ENCODE results near the gene GLOD4. TPM values are rescaled to one million over a fixed set of nuclear protein-coding genes. Genes with fewer than 3 reads are reported as not detected.

GLOD4 gene
- total and polyA plus RNA-seq, 10 of the 15 experiments (the other 5 are each of a cell fraction or from before 2014, with no cell fraction given) = 40.8 to 107 (median 81.2) TPM

GRCh38 chr17:799261-799660 lies 17.2 kb upstream of the GLOD4 start:
- intact Hi-C loops (cut with micrococcal nuclease; ENCODE audit: unreplicated experiment) (no loop called here), in situ Hi-C loops (cut with MboI) (loop anchor here (5.0 kb wide), 1 partner anchor 188 kb away; no protein-coding TSS in a partner anchor)
- no TSS peak for BruUV-seq (replicated peaks)
- no peak overlapping the region for H3K9ac ChIP-seq (ENCODE audit: control insufficient read depth, insufficient read depth, low read length)
- no peaks in the 10 kb centered on the region for H3K9me3 ChIP-seq (replicated peaks; ENCODE audit: control insufficient read depth, insufficient read depth, low read length)
- H3K79me2 ChIP-seq (ENCODE audit: control insufficient read depth, insufficient read depth, low read length) = no peaks in the 10 kb centered on the region
- no peaks in the 10 kb centered on the region for H4K20me1 ChIP-seq (ENCODE audit: control insufficient read depth, insufficient read depth)
- no peak for TF ChIP-seq KAT2A (conservative IDR thresholded peaks at IDR 0.05; ENCODE audit: control insufficient read depth, low read depth, low read length)
- TF ChIP-seq TCF12 (IDR thresholded peaks at IDR 0.05; ENCODE audit: low read depth, low read length) = no peak
- no peak for TF ChIP-seq RBBP5 (conservative IDR thresholded peaks at IDR 0.05)
- TF ChIP-seq KDM1A (IDR thresholded peaks at IDR 0.05; ENCODE audit: borderline replicate concordance) = no peak
- TF ChIP-seq HDAC6 (IDR thresholded peaks at IDR 0.05; ENCODE audit: unreplicated experiment) = no peak
- TF ChIP-seq NKRF (conservative IDR thresholded peaks at IDR 0.05) = no peak
- TF ChIP-seq ZNF622 (IDR thresholded peaks at IDR 0.05) = no peak
- no peak for TF ChIP-seq HCFC1 (IDR thresholded peaks at IDR 0.05; ENCODE audit: low read length)
- TF ChIP-seq MEF2B (IDR thresholded peaks at IDR 0.05; ENCODE audit: partially characterized antibody, poor library complexity, severe bottlenecking) = no peak
- TF ChIP-seq ZBTB33 (IDR thresholded peaks at IDR 0.05) = no peak
- POLR2A ChIA-PET = no interaction called here
- no peak overlapping the region for H3K4me3 ChIP-seq
- H3K36me3 ChIP-seq (ENCODE audit: control insufficient read depth in 2 of 2, insufficient read depth in 2 of 2, low read length in 1 of 2) = no peaks in the 10 kb centered on the region
- CTCF ChIA-PET = interaction anchor here (6.1 kb wide), 1 partner anchor 181 kb away, joined by 61 read pairs; the partner anchor contains the start of gene NXN
- no peak for DNase-seq (ENCODE audit: low read depth, low spot score)
- H2AFZ ChIP-seq (ENCODE audit: control insufficient read depth, low read depth, low read length) = no peak overlapping the region
- no peaks in the 10 kb centered on the region for H3K27me3 ChIP-seq (replicated peaks in 1 of 2; ENCODE audit: control insufficient read depth in 2 of 2, insufficient read depth in 2 of 2, low read length in 1 of 2)
- FAIRE-seq = no peak
- RAD21 ChIA-PET (ENCODE audit: unreplicated experiment) = no interaction called here
- ATAC-seq = no peak
- H3K4me2 ChIP-seq (ENCODE audit: control insufficient read depth, insufficient read depth) = no peak overlapping the region
- WGBS (ENCODE audit: insufficient coverage, insufficient replicate concordance, low lambda C conversion rate, missing lambda C conversion rate) = 66% methylated on average over 11 of the region's 11 CpGs
- no peaks in the 10 kb centered on the region for H3K4me1 ChIP-seq (ENCODE audit: control insufficient read depth, insufficient read depth, low read length)
- SMC1A ChIA-PET (ENCODE audit: uncharacterized antibody, unreplicated experiment) = no interaction called here
- no peak overlapping the region for H3K27ac ChIP-seq (ENCODE audit: control insufficient read depth, insufficient read depth)

Measured in GM12878 (cell line).